HK-2 (cell line): Measurements from ENCODE around the gene GJC1.

Experiments
- DNase-seq: peaks from one replicate; pipeline ENCODE4 v3.0.0-alpha.2; 2018; ENCODE audit not compliant: unreplicated experiment

The GJC1 gene

GRCh38 chr17:44777394-44778348 lies 52.4 kb downstream of the GJC1 start:
- DNase-seq: no peak

- no peak for DNase-seq
Observed at GRCh38 chr17:44776628-44777393, 53.3 kb downstream of the GJC1 start.

GRCh38 chr17:44775838-44776621 lies 54.1 kb downstream of the GJC1 start:
- no peak for DNase-seq

- peak; percentile 99 for DNase-seq
Observed at GRCh38 chr17:44775136-44775837, 54.8 kb downstream of the GJC1 start.

- DNase-seq: peak; percentile 91
Observed at GRCh38 chr17:44774271-44775135, 55.6 kb downstream of the GJC1 start.

- no peak for DNase-seq
Observed at GRCh38 chr17:44773140-44773539, 56.9 kb downstream of the GJC1 start.

- no peak for DNase-seq
Observed at GRCh38 chr17:44772308-44773045, 57.6 kb downstream of the GJC1 start.

- no peak for DNase-seq
Observed at GRCh38 chr17:44770166-44770925, 59.7 kb downstream of the GJC1 start.

GRCh38 chr17:44769647-44770084 lies 60.4 kb downstream of the GJC1 start:
- DNase-seq: no peak

- no peak for DNase-seq
Observed at GRCh38 chr17:44769230-44769629, 60.9 kb downstream of the GJC1 start.

GRCh38 chr17:44768505-44769142 lies 61.5 kb downstream of the GJC1 start:
- no peak for DNase-seq

GRCh38 chr17:44767493-44767892 lies 62.6 kb downstream of the GJC1 start:
- DNase-seq: no peak

GRCh38 chr17:44766409-44767038 lies 63.6 kb downstream of the GJC1 start:
- DNase-seq: no peak

- no peak for DNase-seq
Observed at GRCh38 chr17:44765965-44766364, 64.1 kb downstream of the GJC1 start.

- no peak for DNase-seq
Observed at GRCh38 chr17:44763170-44763569, 66.9 kb downstream of the GJC1 start.

- DNase-seq: no peak
Observed at GRCh38 chr17:44761932-44762810, 67.9 kb downstream of the GJC1 start.
